ENCODE results near the gene RPS6KB2.
A peak's percentile ranks its signal among the peaks of the same experiment; 100 is the strongest.

Gene RPS6KB2

GRCh38 chr11:67429038-67429668 is 859 bp downstream of the RPS6KB2 start:
- Mint-ChIP-seq H3K4me1 (peaks cover 7% of the 10 kb centered on the region), H3K4me3 (peak overlapping the region; percentile 90 to 96 (median 95)), H3K9me3 (no peaks in the 10 kb centered on the region), H3K36me3 (ENCODE audit: low read depth) (peaks cover 11% of the 10 kb centered on the region), H3K27ac (peak overlapping the region in 2 of 3 experiments; percentile 82 to 98), H3K27me3 (ENCODE audit: low read depth) (no peaks in the 10 kb centered on the region)
- TF ChIP-seq CTCF (IDR thresholded peaks at IDR 0.05; ENCODE audit: unreplicated experiment in 3 of 3), result no peak

GRCh38 chr11:67429722-67430121 is 1.4 kb downstream of the RPS6KB2 start:
- Mint-ChIP-seq H3K27me3 (ENCODE audit: low read depth) (no peaks in the 10 kb centered on the region), H3K27ac (no peak overlapping the region), H3K4me1 (peaks cover 7% of the 10 kb centered on the region), H3K9me3 (no peaks in the 10 kb centered on the region), H3K36me3 (ENCODE audit: low read depth) (peaks cover 11% of the 10 kb centered on the region), H3K4me3 (peak overlapping the region; percentile 90 to 96 (median 95))
- TF ChIP-seq CTCF (IDR thresholded peaks at IDR 0.05; ENCODE audit: unreplicated experiment in 3 of 3), result no peak

- Mint-ChIP-seq H3K4me1 (peaks cover 10% of the 10 kb centered on the region), H3K36me3 (ENCODE audit: low read depth) (peaks cover 13% of the 10 kb centered on the region), H3K27ac (peak overlapping the region in 1 of 3 experiments; percentile 10), H3K9me3 (no peaks in the 10 kb centered on the region), H3K27me3 (ENCODE audit: low read depth) (no peaks in the 10 kb centered on the region), H3K4me3 (peak overlapping the region; percentile 50 to 70 (median 66))
- no peak for TF ChIP-seq CTCF (IDR thresholded peaks at IDR 0.05; ENCODE audit: unreplicated experiment in 3 of 3)
Observed at GRCh38 chr11:67431346-67432249, 3.3 kb downstream of the RPS6KB2 start.

DNA sequence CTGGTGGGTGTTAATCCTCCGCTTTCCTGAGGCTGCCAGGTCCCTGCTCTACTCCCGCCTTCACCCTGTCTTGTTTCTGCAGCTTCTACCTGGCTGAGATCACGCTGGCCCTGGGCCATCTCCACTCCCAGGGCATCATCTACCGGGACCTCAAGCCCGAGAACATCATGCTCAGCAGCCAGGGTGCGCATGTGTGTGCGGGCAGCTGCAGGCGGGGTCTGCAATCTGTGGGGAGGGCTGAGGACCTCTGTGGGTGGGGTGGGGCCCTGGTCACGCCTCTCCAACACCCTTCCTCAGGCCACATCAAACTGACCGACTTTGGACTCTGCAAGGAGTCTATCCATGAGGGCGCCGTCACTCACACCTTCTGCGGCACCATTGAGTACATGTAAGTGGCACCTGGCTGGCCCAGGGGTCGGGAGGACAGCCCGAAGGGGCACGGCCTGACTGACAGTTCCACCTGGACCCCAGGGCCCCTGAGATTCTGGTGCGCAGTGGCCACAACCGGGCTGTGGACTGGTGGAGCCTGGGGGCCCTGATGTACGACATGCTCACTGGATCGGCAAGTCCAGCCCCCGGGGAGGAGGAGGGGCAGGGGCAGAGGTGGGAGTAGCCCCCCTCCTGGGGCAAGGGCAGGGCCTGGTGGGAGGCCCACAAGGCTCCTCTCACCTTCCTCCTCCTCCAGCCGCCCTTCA is 4.5 kb downstream of the RPS6KB2 start:
- Mint-ChIP-seq H3K27me3 (ENCODE audit: low read depth) (no peaks in the 10 kb centered on the region), H3K4me1 (peaks cover 10% of the 10 kb centered on the region), H3K36me3 (ENCODE audit: low read depth) (peaks cover 15% of the 10 kb centered on the region), H3K27ac (no peak overlapping the region), H3K9me3 (no peaks in the 10 kb centered on the region), H3K4me3 (no peak overlapping the region)
- no peak for TF ChIP-seq CTCF (IDR thresholded peaks at IDR 0.05; ENCODE audit: unreplicated experiment in 3 of 3)

GRCh38 chr11:67433536-67434394 is 5.5 kb downstream of the RPS6KB2 start:
- no peaks in the 10 kb centered on the region for H3K27me3 Mint-ChIP-seq (ENCODE audit: low read depth)
- H3K4me1 Mint-ChIP-seq, result peaks cover 5% of the 10 kb centered on the region
- H3K4me3 Mint-ChIP-seq, result no peak overlapping the region
- no peaks in the 10 kb centered on the region for H3K9me3 Mint-ChIP-seq
- peaks cover 15% of the 10 kb centered on the region for H3K36me3 Mint-ChIP-seq (ENCODE audit: low read depth)
- TF ChIP-seq CTCF (IDR thresholded peaks at IDR 0.05; ENCODE audit: unreplicated experiment in 3 of 3), result no peak
- no peak overlapping the region for H3K27ac Mint-ChIP-seq

Measured in nephron (organoid).